GM12878 (cell line): ENCODE results near the gene ANK2. TPM values are rescaled to one million over a fixed set of nuclear protein-coding genes. Genes with fewer than 3 reads are reported as not detected.

Experiments used
- ATAC-seq: fragments of 200-7000 bp; cut with Tn5 transposase; 3 replicates; pipeline ENCODE4 v1.9.1; 2020; ENCODE audit warnings: mild to moderate bottlenecking, moderate library complexity
- BruUV-seq: library from RNA; stranded (reverse); fragments of 400-500 nt; replicated peaks from 2 replicates; lab custom pipeline; 2021; lab: Mats Ljungman, UMichigan
- CTCF ChIA-PET: fragments of 300-600 bp; sonication (Branson Sonifier 250); formaldehyde crosslinking; extraction: SDS; loops from one replicate; lab custom pipeline; 2021; ENCODE audit warnings: inconsistent platforms; lab: Yijun Ruan, JAX
- POLR2A ChIA-PET: fragments of 350-600 bp; formaldehyde crosslinking; extraction: SDS; loops from one replicate; lab custom pipeline; 2021; ENCODE audit warnings: inconsistent platforms; lab: Charles Lee
- RAD21 ChIA-PET: fragments of 300-600 bp; sonication (Branson Sonifier 250); formaldehyde crosslinking; loops from one replicate; lab custom pipeline; 2023; ENCODE audit warnings: antibody characterized with exemption; ENCODE audit not compliant: unreplicated experiment; lab: Charles Lee
- SMC1A ChIA-PET: fragments of 300-600 bp; sonication (Branson Sonifier 250); formaldehyde crosslinking; loops from one replicate; lab custom pipeline; 2023; ENCODE audit not compliant: unreplicated experiment, uncharacterized antibody; lab: Charles Lee
- DNase-seq: peaks from one replicate; pipeline ENCODE4 v3.0.0-alpha.2; 2011; ENCODE audit warnings: low read depth, low spot score
- FAIRE-seq: peaks from 3 replicates; lab custom pipeline; 2011; peaks lifted over from hg19 to GRCh38; lab: Jason Lieb, UNC
- H2AFZ ChIP-seq: 2 replicates; pipeline ENCODE4 v1.6.0; 2011; ENCODE audit warnings: low read depth, low read length, control low read depth; ENCODE audit not compliant: control insufficient read depth
- H3K27ac ChIP-seq: 2 replicates; pipeline ENCODE4 v1.5.1; 2011; ENCODE audit warnings: control low read depth; ENCODE audit not compliant: control insufficient read depth, insufficient read depth
- H3K27me3 ChIP-seq, 2 experiments: replicated peaks in 1 of 2; 2 replicates each; pipeline versions ENCODE4 v1.6.0 to v1.6.1; 2011; ENCODE audit warnings: low read length in 1 of 2; ENCODE audit not compliant: control insufficient read depth in 2 of 2, insufficient read depth in 2 of 2
- H3K36me3 ChIP-seq, 2 experiments: 2 replicates each; pipeline ENCODE4 v1.5.1; 2011; ENCODE audit warnings: low read length in 1 of 2; ENCODE audit not compliant: control insufficient read depth in 2 of 2, insufficient read depth in 2 of 2
- H3K4me1 ChIP-seq: 2 replicates; pipeline ENCODE4 v1.6.1; 2011; ENCODE audit warnings: mild to moderate bottlenecking, low read length, moderate library complexity, mixed read lengths; ENCODE audit not compliant: control insufficient read depth, insufficient read depth
- H3K4me2 ChIP-seq: 2 replicates; pipeline ENCODE4 v1.6.0; 2011; ENCODE audit warnings: control low read depth; ENCODE audit not compliant: control insufficient read depth, insufficient read depth
- H3K4me3 ChIP-seq: fragments of 200-600 bp; sonication (generic); 2 replicates; pipeline ENCODE4 v1.5.1; 2016
- H3K79me2 ChIP-seq: 2 replicates; pipeline ENCODE4 v1.6.0; 2011; ENCODE audit warnings: low read length; ENCODE audit not compliant: control insufficient read depth, insufficient read depth
- H3K9ac ChIP-seq: 2 replicates; pipeline ENCODE4 v1.8.0; 2011; ENCODE audit warnings: low read length, control low read depth, mixed read lengths; ENCODE audit not compliant: control insufficient read depth, insufficient read depth
- H3K9me3 ChIP-seq: replicated peaks from 3 replicates; pipeline ENCODE4 v1.5.1; 2011; ENCODE audit warnings: mild to moderate bottlenecking, low read length; ENCODE audit not compliant: control insufficient read depth, insufficient read depth
- H4K20me1 ChIP-seq: 2 replicates; pipeline ENCODE4 v1.6.0; 2011; ENCODE audit not compliant: control insufficient read depth, insufficient read depth
- GABPA ChIP-seq: IDR thresholded peaks from 2 replicates; pipeline ENCODE4 v1.6.1; 2014; ENCODE audit warnings: antibody characterized with exemption, low read depth, mild to moderate bottlenecking, inconsistent platforms
- MAX ChIP-seq: IDR thresholded peaks from 2 replicates; pipeline ENCODE4 v1.6.1; 2012; ENCODE audit warnings: low read depth, low read length, improper control_type of control experiment
- MYB ChIP-seq: fragments of 150-350 bp; IDR thresholded peaks from 2 replicates; pipeline ENCODE4 v1.6.1; 2014; ENCODE audit warnings: mild to moderate bottlenecking, low read depth, low read length, borderline replicate concordance
- NRF1 ChIP-seq: conservative IDR thresholded peaks from 2 replicates; pipeline ENCODE4 v1.6.1; 2011; ENCODE audit warnings: mild to moderate bottlenecking, low read depth, low read length, improper control_type of control experiment
- PML ChIP-seq: IDR thresholded peaks from 2 replicates; pipeline ENCODE4 v1.6.1; 2012; ENCODE audit warnings: low read length, inconsistent platforms
- REST ChIP-seq: IDR thresholded peaks from 2 replicates; pipeline ENCODE4 v1.6.1; 2012; ENCODE audit warnings: mild to moderate bottlenecking, low read depth, low read length
- SMAD1 ChIP-seq: fragments of 450-650 bp; IDR thresholded peaks from 2 replicates; pipeline ENCODE4 v1.6.1; 2018; ENCODE audit warnings: mild to moderate bottlenecking, low read depth; ENCODE audit not compliant: partially characterized antibody
- SMC3 ChIP-seq: IDR thresholded peaks from 2 replicates; pipeline ENCODE4 v1.6.1; 2011; ENCODE audit warnings: low read length, improper control_type of control experiment, borderline replicate concordance
- TAF1 ChIP-seq: IDR thresholded peaks from 2 replicates; pipeline ENCODE4 v1.6.1; 2011; ENCODE audit warnings: mild to moderate bottlenecking, low read depth, low read length, borderline replicate concordance
- ZNF274 ChIP-seq: IDR thresholded peaks from one replicate; pipeline ENCODE4 v1.8.0; 2011; ENCODE audit not compliant: insufficient read length, insufficient read depth
- ZNF592 ChIP-seq: fragments of 450-650 bp; IDR thresholded peaks from 2 replicates; pipeline ENCODE4 v1.6.1; 2017; ENCODE audit warnings: mild to moderate bottlenecking, moderate library complexity
- ZZZ3 ChIP-seq: IDR thresholded peaks from 2 replicates; pipeline ENCODE4 v1.6.1; 2011; ENCODE audit warnings: low read depth; ENCODE audit not compliant: control insufficient read depth, insufficient read length
- WGBS: methylation state at CpG from one replicate; pipeline ENCODE4 v1.1.6; 2016; ENCODE audit warnings: low lambda C conversion rate; ENCODE audit not compliant: insufficient replicate concordance, insufficient coverage; ENCODE audit errors: missing lambda C conversion rate; 5-methylcytosine and 5-hydroxymethylcytosine counted together
- in situ Hi-C: fragments of 300-500 bp; cut with MboI; formaldehyde crosslinking; loops from 9 replicates; pipeline ENCODE4 v1.14.3; 2018; ENCODE audit warnings: mixed read lengths
- intact Hi-C: fragments of 100-400 bp; cut with micrococcal nuclease; formaldehyde crosslinking; loops from one replicate; pipeline ENCODE4 v1.14.2; 2022; ENCODE audit not compliant: unreplicated experiment
- polyA plus RNA-seq, 11 experiments: library from polyadenylated mRNA; depleted of rRNA in 4 of 11; unstranded in 6 of 11; stranded (reverse) in 5 of 11; fragments of >200 nt; fragmentation: Nextera tagmentation in 4 of 11; fragmentation: Illumina TruSeq in 1 of 11; extraction: Ambion mirVana in 4 of 11; extraction: Trizol in 1 of 11; gene quantifications; 1 replicate in 1 of 11; 2 replicates in 10 of 11; pipeline versions ENCODE4 v1.2.1 to v1.2.3, GENCODE V29; 2011 to 2016; ENCODE audit warnings: inconsistent platforms in 2 of 11, missing spikeins in 2 of 11, low read depth in 1 of 11
- total RNA-seq, 4 experiments: library from RNA; depleted of rRNA in 3 of 4; stranded (reverse); fragments of >200 nt in 3 of 4; fragmentation: Illumina TruSeq in 1 of 4; extraction: Trizol in 1 of 4; gene quantifications; 2 replicates each; pipeline versions ENCODE4 v1.2.1 to v1.2.3, GENCODE V29; 2013 to 2021
- TF ChIP-seq, protein P1 (sequence below), 3 experiments: IDR thresholded peaks in 2 of 3; conservative IDR thresholded peaks in 1 of 3; 2 replicates each; pipeline ENCODE4 v1.5.1; 2011; ENCODE audit warnings: low read depth in 3 of 3, low read length in 3 of 3, mild to moderate bottlenecking in 3 of 3, control low read depth in 2 of 3, moderate library complexity in 2 of 3, inconsistent platforms in 1 of 3, mixed read lengths in 1 of 3; ENCODE audit not compliant: control insufficient read depth in 2 of 3, insufficient read depth in 1 of 3; ENCODE audit errors: extremely low read depth in 1 of 3

Gene ANK2
- total and polyA plus RNA-seq, 10 of the 15 experiments (the other 5 are each of a cell fraction or from before 2014, with no cell fraction given), result 1.6 to 13.0 (median 4.1) TPM

GRCh38 chr4:113276464-113277170 is 227.2 kb downstream of the ANK2 start:
- POLR2A ChIA-PET, result no interaction called here
- intact Hi-C loops (loop anchor here (10.0 kb wide), 1 partner anchor 1108 kb away; no protein-coding TSS in a partner anchor), in situ Hi-C loops (no loop called here)
- Histone ChIP-seq H3K4me3 (no peak overlapping the region), H3K36me3 (no peaks in the 10 kb centered on the region), H3K27ac (no peak overlapping the region), H3K4me1 (no peaks in the 10 kb centered on the region), H2AFZ (no peak overlapping the region), H3K79me2 (no peaks in the 10 kb centered on the region), H3K9ac (no peak overlapping the region), H4K20me1 (no peaks in the 10 kb centered on the region), H3K9me3 (no peaks in the 10 kb centered on the region), H3K4me2 (no peak overlapping the region), H3K27me3 (no peaks in the 10 kb centered on the region)
- CTCF ChIA-PET, result interaction anchor here (0.7 to 3.4 kb wide), 5 partner anchors 12 to 118 kb away, joined by 3 to 26 read pairs (median 6); no protein-coding TSS in a partner anchor
- RAD21 ChIA-PET, result interaction anchor here (0.7 kb wide), 1 partner anchor 40 kb away, joined by 3 read pairs; no protein-coding TSS in a partner anchor
- DNase-seq, result no peak
- WGBS, result 52% methylated on average over 7 of the region's 7 CpGs
- no TSS peak for BruUV-seq
- SMC1A ChIA-PET, result interaction anchor here (0.8 to 1.0 kb wide), 3 partner anchors 30 to 103 kb away, joined by 3 read pairs; no protein-coding TSS in a partner anchor
- no peak for FAIRE-seq
- no peak for ATAC-seq
- TF ChIP-seq MAX, result no peak
- no peak for TF ChIP-seq TAF1
- TF ChIP-seq, protein P1, sequence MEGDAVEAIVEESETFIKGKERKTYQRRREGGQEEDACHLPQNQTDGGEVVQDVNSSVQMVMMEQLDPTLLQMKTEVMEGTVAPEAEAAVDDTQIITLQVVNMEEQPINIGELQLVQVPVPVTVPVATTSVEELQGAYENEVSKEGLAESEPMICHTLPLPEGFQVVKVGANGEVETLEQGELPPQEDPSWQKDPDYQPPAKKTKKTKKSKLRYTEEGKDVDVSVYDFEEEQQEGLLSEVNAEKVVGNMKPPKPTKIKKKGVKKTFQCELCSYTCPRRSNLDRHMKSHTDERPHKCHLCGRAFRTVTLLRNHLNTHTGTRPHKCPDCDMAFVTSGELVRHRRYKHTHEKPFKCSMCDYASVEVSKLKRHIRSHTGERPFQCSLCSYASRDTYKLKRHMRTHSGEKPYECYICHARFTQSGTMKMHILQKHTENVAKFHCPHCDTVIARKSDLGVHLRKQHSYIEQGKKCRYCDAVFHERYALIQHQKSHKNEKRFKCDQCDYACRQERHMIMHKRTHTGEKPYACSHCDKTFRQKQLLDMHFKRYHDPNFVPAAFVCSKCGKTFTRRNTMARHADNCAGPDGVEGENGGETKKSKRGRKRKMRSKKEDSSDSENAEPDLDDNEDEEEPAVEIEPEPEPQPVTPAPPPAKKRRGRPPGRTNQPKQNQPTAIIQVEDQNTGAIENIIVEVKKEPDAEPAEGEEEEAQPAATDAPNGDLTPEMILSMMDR (IDR thresholded peaks at IDR 0.05 in 2 of 3, conservative IDR thresholded peaks at IDR 0.05 in 1 of 3; ENCODE audit: control insufficient read depth in 2 of 3, extremely low read depth in 1 of 3, insufficient read depth in 1 of 3, low read depth in 3 of 3, low read length in 3 of 3), result no peak
- no peak for TF ChIP-seq GABPA
- TF ChIP-seq NRF1, result no peak
- TF ChIP-seq ZNF274, result no peak
- TF ChIP-seq ZZZ3, result no peak
- TF ChIP-seq MYB, result no peak
- no peak for TF ChIP-seq SMAD1
- no peak for TF ChIP-seq REST
- no peak for TF ChIP-seq SMC3
- no peak for TF ChIP-seq ZNF592
- TF ChIP-seq PML, result no peak
